Osteoblast (primary cell): ENCODE measurements around the gene GNG14. TPM values are rescaled to one million over a fixed set of nuclear protein-coding genes. Genes with fewer than 3 reads are reported as not detected.
"Not testable (repeated sequence)": the region's sequence is repeated elsewhere in the genome, so short reads cannot be mapped to it uniquely, and the experiment has no call there.

Experiments used
- DNase-seq: peaks from one replicate; pipeline ENCODE4 v3.0.0; 2011; ENCODE audit warnings: low spot score, mixed read lengths; ENCODE audit not compliant: insufficient read length; ENCODE audit errors: missing footprints
- H2AFZ ChIP-seq: 2 replicates; pipeline ENCODE4 v1.6.0; 2011; ENCODE audit warnings: mild to moderate bottlenecking, low read length
- H3K27ac ChIP-seq: 2 replicates; pipeline ENCODE4 v1.5.1; 2011; ENCODE audit warnings: mild to moderate bottlenecking, low read depth, low read length, moderate library complexity
- H3K27me3 ChIP-seq: 2 replicates; pipeline ENCODE4 v1.6.0; 2012; ENCODE audit warnings: mild to moderate bottlenecking, control low read depth, inconsistent platforms, low read length, moderate library complexity; ENCODE audit not compliant: insufficient read depth
- H3K36me3 ChIP-seq: 2 replicates; pipeline ENCODE4 v1.5.1; 2011; ENCODE audit warnings: mild to moderate bottlenecking, low read length, control low read depth, moderate library complexity; ENCODE audit not compliant: insufficient read depth
- H3K4me1 ChIP-seq: 2 replicates; pipeline ENCODE4 v1.5.1; 2011; ENCODE audit warnings: mild to moderate bottlenecking, low read length, control low read depth, moderate library complexity; ENCODE audit not compliant: insufficient read depth
- H3K4me2 ChIP-seq: 2 replicates; pipeline ENCODE4 v1.6.0; 2011; ENCODE audit warnings: mild to moderate bottlenecking, low read length; ENCODE audit not compliant: insufficient read depth
- H3K4me3 ChIP-seq: fragments of 200-600 bp; sonication (generic); 3 replicates; pipeline ENCODE4 v1.5.1; 2012; ENCODE audit warnings: mild to moderate bottlenecking, low read length, inconsistent platforms; ENCODE audit not compliant: insufficient read depth
- H3K79me2 ChIP-seq: 2 replicates; pipeline ENCODE4 v1.6.0; 2012; ENCODE audit warnings: mild to moderate bottlenecking, low read length, control low read depth, inconsistent platforms; ENCODE audit not compliant: insufficient read depth
- H3K9me3 ChIP-seq: 2 replicates; pipeline ENCODE4 v1.5.1; 2011; ENCODE audit warnings: low read depth, low read length, control low read depth
- H4K20me1 ChIP-seq: 2 replicates; pipeline ENCODE4 v1.6.0; 2012; ENCODE audit warnings: mild to moderate bottlenecking, low read length, control low read depth; ENCODE audit not compliant: insufficient read depth
- CTCF ChIP-seq: IDR thresholded peaks from 2 replicates; pipeline ENCODE4 v1.5.1; 2011; ENCODE audit warnings: mild to moderate bottlenecking, low read depth, low read length, moderate library complexity; ENCODE audit errors: extremely low read depth
- total RNA-seq: library from RNA; depleted of rRNA; stranded (reverse); fragments of >200 nt; gene quantifications from 2 replicates; pipeline ENCODE4 v1.2.3, GENCODE V29; 2012

The GNG14 gene
- total RNA-seq, 1 donor = not detected

- H3K79me2 ChIP-seq = no peaks in the 10 kb centered on the region
- no peak overlapping the region for H3K27ac ChIP-seq
- peak; percentile 56 for DNase-seq
- no peaks in the 10 kb centered on the region for H3K4me1 ChIP-seq
- TF ChIP-seq CTCF = no peak
- no peak overlapping the region for H2AFZ ChIP-seq
- no peaks in the 10 kb centered on the region for H4K20me1 ChIP-seq
- H3K4me3 ChIP-seq = no peak overlapping the region
- no peaks in the 10 kb centered on the region for H3K36me3 ChIP-seq
- no peaks in the 10 kb centered on the region for H3K27me3 ChIP-seq
- no peaks in the 10 kb centered on the region for H3K9me3 ChIP-seq
- H3K4me2 ChIP-seq = no peak overlapping the region
Observed at GRCh38 chr19:12642506-12642905, 45.3 kb upstream of the GNG14 start.

DNA sequence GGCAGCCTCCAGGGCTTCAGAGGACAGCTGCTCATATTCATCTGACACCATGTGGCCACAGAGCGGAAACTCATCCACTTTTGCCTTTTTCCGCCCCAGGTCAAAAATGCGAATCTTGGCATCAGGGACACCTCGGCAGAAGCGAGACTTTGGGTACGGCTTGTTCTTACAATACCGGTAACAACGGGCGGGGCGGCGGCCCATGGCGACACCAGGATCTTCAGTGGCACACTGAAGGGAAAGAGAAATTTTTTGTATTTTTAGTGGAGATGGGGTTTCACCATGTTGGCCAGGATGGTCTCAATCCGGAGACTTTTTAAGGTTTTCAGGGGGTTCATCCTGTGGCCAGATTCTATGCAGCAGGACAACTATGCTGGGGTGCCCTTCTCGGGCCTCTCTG is 44.1 kb upstream of the GNG14 start:
- DNase-seq, H3K27ac ChIP-seq, H4K20me1 ChIP-seq, H3K4me1 ChIP-seq, H3K79me2 ChIP-seq, H3K36me3 ChIP-seq, H3K4me2 ChIP-seq, H3K9me3 ChIP-seq, H3K4me3 ChIP-seq, H3K27me3 ChIP-seq, H2AFZ ChIP-seq: not testable (repeated sequence)

GRCh38 chr19:12646551-12646950 is 41.2 kb upstream of the GNG14 start:
- no peaks in the 10 kb centered on the region for H4K20me1 ChIP-seq
- no peak overlapping the region for H3K4me3 ChIP-seq
- no peaks in the 10 kb centered on the region for H3K79me2 ChIP-seq
- H3K4me2 ChIP-seq = no peak overlapping the region
- no peak overlapping the region for H2AFZ ChIP-seq
- no peaks in the 10 kb centered on the region for H3K9me3 ChIP-seq
- no peaks in the 10 kb centered on the region for H3K27me3 ChIP-seq
- H3K27ac ChIP-seq = no peak overlapping the region
- TF ChIP-seq CTCF = no peak
- H3K36me3 ChIP-seq = no peaks in the 10 kb centered on the region
- peak; percentile 47 for DNase-seq
- no peaks in the 10 kb centered on the region for H3K4me1 ChIP-seq

DNA sequence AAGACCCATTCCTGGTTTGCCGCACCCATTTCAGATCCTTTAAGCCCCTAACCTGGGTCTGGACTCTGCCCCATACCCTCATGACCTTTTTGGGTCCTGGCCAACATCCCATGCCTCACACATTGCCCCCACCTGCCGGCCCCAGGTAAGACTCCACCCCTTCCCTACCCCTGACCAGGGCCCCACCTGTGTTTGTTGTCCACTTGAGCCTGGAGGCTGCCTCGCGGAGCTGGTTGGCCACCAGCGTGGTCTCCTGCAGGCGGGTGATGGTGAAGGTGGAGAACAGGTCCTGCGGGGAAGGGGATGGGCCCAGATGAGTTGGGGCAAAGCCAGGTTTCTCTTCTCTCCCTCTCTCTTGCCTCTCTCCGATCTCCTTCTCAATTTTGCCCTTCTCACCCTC is 40.8 kb upstream of the GNG14 start:
- no peak for DNase-seq
- Histone ChIP-seq H3K79me2 (no peaks in the 10 kb centered on the region), H3K4me3 (no peak overlapping the region), H3K4me1 (no peaks in the 10 kb centered on the region), H4K20me1 (no peaks in the 10 kb centered on the region), H3K4me2 (no peak overlapping the region), H3K9me3 (no peaks in the 10 kb centered on the region), H3K27ac (no peak overlapping the region), H2AFZ (no peak overlapping the region), H3K36me3 (no peaks in the 10 kb centered on the region), H3K27me3 (no peaks in the 10 kb centered on the region)
- TF ChIP-seq CTCF = no peak
